Non-pigmented ciliary epithelial cell (primary cell): Measurements from ENCODE around the gene RHBDL1.

Source experiments
- DNase-seq: peaks from one replicate; pipeline ENCODE4 v3.0.0-alpha.2; 2010; ENCODE audit warnings: low read depth

Gene RHBDL1

GRCh38 chr16:706189-707061 is 31.0 kb downstream of the RHBDL1 start:
- DNase-seq = no peak

- no peak for DNase-seq
Measured at GRCh38 chr16:707062-707538, 31.6 kb downstream of the RHBDL1 start.

- DNase-seq = no peak
Measured at GRCh38 chr16:708019-708418, 32.5 kb downstream of the RHBDL1 start.

GRCh38 chr16:708959-709358 is 33.5 kb downstream of the RHBDL1 start:
- no peak for DNase-seq

- DNase-seq = peak; percentile 65
Measured at GRCh38 chr16:709566-710499, 34.4 kb downstream of the RHBDL1 start.

- no peak for DNase-seq
Measured at GRCh38 chr16:710500-711075, 35.1 kb downstream of the RHBDL1 start.

GRCh38 chr16:711084-711483 is 35.6 kb downstream of the RHBDL1 start:
- no peak for DNase-seq

GRCh38 chr16:711548-712320 is 36.3 kb downstream of the RHBDL1 start:
- DNase-seq = no peak

- peak; percentile 88 for DNase-seq
Measured at GRCh38 chr16:712740-713250, 37.3 kb downstream of the RHBDL1 start.

- no peak for DNase-seq
Measured at GRCh38 chr16:714079-714478, 38.6 kb downstream of the RHBDL1 start.

GRCh38 chr16:714558-715476 is 39.3 kb downstream of the RHBDL1 start, which contains the start of gene METRN:
Gene METRN, plus strand, starts transcription at chr16:715118. Its CDS starts 172 bp downstream, at chr16:715290.
- DNase-seq = no peak

GRCh38 chr16:715477-716199 is 40.2 kb downstream of the RHBDL1 start:
- DNase-seq = no peak

- DNase-seq = no peak
Measured at GRCh38 chr16:716200-716568, 40.7 kb downstream of the RHBDL1 start.

- no peak for DNase-seq
Measured at GRCh38 chr16:716768-717325, 41.4 kb downstream of the RHBDL1 start.

GRCh38 chr16:717450-718245 is 42.2 kb downstream of the RHBDL1 start:
- DNase-seq = no peak

GRCh38 chr16:718389-718788 is 42.9 kb downstream of the RHBDL1 start:
- no peak for DNase-seq

GRCh38 chr16:718922-719321 is 43.5 kb downstream of the RHBDL1 start:
- DNase-seq = no peak

- DNase-seq = no peak
Measured at GRCh38 chr16:719815-720446, 44.5 kb downstream of the RHBDL1 start.
